Stimulated activated CD4-positive, alpha-beta T cell treated with anti-CD3 and anti-CD28 coated beads, Interleukin-12 subunit alpha, Interleukin-12 subunit beta, amount 100 ng/mL, for 4 hours (primary cell): ENCODE results near the gene SCT.

Source experiments
- DNase-seq: peaks from one replicate; pipeline ENCODE4 v3.0.0-alpha.2; 2020

Gene SCT

DNA sequence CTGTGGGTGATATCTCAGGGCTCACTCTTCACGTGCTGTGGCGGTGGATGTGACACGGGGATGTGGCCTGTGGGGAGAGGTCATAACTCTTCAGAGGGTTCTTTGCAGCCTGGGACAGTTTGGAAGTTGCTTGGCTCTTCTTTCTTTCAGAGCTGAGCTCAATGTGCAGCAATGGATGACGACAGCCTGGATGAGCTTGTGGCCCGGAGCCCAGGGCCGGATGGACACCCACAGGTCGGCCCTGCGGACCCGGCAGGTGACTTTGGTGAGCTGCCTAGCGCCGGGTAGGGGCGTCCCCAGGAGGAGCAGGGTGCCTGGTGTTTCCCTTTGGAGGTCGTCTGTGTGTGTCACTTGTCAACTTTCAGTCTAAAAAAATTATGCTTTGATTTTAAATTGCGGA is 45.6 kb downstream of the SCT start:
- DNase-seq, result no peak

DNA sequence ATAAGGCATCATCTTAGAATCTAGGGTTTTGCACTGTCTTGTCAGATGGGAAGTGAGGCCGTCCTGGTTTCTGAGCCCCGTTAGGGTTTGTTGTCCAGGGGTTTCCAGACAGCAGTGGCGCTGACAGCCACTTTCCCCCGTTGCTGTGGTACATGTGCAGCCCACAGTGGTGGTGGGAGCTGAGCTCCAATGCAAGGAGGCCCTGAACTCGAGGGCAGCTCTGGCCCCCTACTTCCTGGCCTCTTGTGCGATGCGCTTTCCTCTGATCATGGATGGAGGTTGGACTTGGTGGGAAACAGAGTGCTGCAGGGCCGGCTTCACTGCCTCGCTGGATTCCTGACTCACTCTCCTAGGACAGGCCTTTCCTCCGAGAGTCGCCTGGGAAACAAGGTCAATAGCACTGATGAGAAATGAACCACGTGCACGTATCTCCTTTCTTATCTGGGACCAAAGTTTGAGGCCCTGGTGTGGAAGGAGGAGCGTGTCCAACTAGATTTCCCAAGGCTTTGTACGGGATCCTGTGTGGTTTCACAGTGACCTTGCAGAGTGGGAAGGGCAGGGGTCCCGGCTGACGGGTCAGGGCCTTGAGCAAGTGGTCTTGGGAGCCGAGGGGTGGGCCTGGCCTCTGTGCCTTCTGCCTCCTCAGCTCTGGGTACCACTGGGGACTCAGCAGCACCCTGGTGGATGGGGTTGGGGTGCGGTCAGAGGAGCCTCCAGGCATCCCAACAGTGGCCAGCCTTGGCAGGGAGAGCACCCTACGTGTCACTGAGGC is 47.0 kb downstream of the SCT start:
- no peak for DNase-seq

DNA sequence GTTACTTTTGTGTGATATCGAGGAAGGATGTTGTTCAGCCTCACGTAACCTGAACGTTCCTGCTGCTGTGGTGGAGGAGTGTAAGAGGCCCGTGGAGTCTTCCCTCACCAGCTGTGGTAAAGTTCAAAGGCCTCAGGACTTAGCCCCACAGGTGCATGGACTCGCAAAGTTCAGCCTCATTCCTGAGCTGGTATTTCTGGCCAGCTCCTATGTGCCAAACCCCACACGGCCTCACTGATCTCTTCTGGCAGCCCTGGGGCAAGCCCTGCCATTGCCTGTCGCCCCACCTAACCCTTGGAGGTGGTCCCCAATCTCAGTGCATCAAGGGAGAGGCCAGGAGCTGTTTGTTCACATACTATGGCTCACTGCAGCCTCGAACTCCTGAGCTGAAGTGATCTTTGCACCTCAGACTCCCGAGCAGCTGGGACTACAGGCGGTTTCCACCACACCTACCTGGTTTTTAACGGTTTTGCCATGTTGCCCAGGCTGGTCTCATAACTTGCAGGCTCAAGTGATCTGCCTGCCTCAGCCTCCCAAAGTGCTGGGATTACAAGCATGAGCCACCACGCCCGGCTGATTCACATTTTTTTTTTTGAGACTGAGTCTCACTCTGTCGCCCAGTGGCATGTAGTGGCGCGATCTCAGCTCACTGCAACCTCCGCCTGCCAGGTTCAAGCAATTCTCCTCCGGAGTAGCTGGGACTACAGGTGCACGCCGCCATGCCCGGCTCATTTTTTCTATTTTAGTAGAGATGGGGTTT is 48.5 kb downstream of the SCT start:
- no peak for DNase-seq

DNA sequence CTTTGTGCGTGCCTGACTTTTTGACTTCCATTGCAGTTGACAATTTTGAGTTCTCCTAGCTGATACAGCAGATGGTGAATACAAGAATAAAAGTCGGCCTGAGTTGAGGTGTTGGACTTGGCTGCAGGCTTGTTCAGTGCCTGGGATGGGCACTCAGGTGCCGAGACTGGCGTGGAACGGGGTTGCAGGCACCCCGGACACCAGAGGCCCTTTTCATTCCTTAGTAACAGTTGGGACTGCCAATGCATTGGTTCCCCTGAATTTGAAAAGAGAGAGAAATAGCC is 49.4 kb downstream of the SCT start:
- DNase-seq, result no peak

DNA sequence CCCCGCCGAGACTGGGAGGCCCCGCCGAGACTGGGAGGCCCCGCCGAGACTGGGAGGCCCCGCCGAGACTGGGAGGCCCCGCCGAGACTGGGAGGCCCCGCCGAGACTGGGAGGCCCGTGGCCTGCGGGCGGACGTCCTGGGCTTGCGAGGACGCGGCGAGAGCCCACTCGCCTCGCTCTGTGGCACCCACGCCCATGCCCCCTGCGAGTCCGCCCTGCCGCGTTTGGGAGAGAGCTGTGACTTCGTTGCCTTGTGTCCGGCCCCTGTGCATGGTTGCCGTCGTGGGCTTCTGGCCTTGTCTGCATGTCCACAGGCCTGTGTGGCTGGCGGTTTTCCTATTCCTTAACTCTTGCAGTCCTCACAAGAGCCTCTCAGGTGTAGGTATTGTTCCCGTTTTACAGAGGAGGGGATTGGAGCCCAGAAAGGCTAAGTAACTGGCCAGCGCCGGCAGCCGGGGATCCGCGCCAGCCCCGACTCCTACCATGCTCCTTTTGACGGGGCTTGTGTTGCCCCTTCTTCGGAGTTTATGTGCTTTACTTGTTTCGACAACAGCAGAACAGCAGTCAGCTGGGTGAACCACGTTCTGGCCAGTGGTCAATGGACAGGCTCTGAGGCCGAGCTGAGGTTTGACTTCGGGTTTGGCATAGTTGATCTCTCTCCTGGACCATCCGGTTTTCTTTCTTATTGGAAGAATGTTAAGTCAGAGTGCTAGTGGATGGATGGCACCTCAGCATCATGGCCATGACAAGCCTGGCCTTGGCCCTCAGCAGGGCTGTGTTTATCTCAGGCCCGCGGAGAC is 50.0 kb downstream of the SCT start:
- DNase-seq, result no peak
